Transverse colon (tissue), 4 donors: Measurements from ENCODE around the gene CCDC8.

ENCODE experiments used
- CTCF ChIP-seq, 5 experiments: fragments of 200-600 bp in 3 of 5; fragments of 450-650 bp in 2 of 5; sonication (generic) in 3 of 5; IDR thresholded peaks; 1 replicate in 2 of 5; 2 replicates in 3 of 5; pipeline ENCODE4 v1.5.1; 2016 to 2017; ENCODE audit warnings: antibody characterized with exemption in 5 of 5, inconsistent platforms in 3 of 5, mild to moderate bottlenecking in 2 of 5, moderate library complexity in 1 of 5
- POLR2A ChIP-seq: fragments of 450-650 bp; IDR thresholded peaks from one replicate; pipeline ENCODE4 v1.6.1; 2016; ENCODE audit warnings: antibody characterized with exemption, mild to moderate bottlenecking, moderate library complexity
- POLR2AphosphoS5 ChIP-seq, 3 donors: sonication (generic); formaldehyde crosslinking; IDR thresholded peaks; one replicate each; pipeline ENCODE4 v1.6.1; 2016; ENCODE audit warnings: antibody characterized with exemption in 3 of 3

GRCh38 chr19:46450737-46451136 lies 37.4 kb upstream of the CCDC8 start:
- no peak for TF ChIP-seq POLR2A
- TF ChIP-seq CTCF (IDR thresholded peaks at IDR 0.05): no peak
- no peak for TF ChIP-seq POLR2AphosphoS5 (IDR thresholded peaks at IDR 0.05)
